Measurements from ENCODE around the gene MAN1A1. TPM values are rescaled to one million over a fixed set of nuclear protein-coding genes. Genes with fewer than 3 reads are reported as not detected.

Gene MAN1A1
- total RNA-seq, 1 donor from 2014 or later, result 43.6 TPM

DNA sequence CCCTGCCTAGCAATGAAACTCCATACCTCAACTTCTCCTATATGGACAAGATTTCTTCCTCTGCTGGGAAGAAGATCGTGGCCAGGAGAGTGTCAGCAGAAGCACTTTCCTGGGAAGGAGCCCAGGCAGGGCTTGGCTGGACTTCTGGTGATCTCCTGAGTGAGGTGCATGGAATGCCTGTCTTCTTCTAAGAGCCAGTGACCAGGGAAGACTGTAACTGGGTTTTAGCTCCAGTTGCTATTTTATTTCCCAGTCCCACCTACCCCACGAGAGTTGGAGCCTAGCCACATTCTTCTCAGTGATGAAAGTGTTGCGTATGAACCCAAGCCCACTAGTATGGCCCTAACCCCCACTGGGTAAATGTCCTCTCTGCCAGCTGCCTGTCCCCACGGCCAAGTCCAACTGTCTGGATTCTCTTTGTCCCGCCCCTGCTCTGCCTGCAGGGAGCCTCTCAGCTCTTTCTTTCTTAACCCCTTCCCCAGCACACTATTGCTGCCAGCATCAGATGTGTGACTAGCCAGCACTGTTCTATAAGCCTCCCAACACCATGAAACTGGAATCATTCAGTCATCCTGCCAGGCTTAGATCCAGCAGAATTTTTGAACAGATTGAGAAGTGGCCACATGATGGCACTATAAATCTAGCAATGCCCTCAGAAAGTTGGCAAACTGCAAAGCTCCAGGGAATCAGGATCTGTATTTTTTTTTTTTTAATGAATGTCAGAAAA, 201.3 kb downstream of the MAN1A1 start:
- peak; percentile 65 to 73 for DNase-seq (ENCODE audit: low read depth in 2 of 2)

- DNase-seq (ENCODE audit: low read depth in 2 of 2), result peak in 1 of 2 donors; percentile 85
Measured at GRCh38 chr6:119147101-119148053, 202.2 kb downstream of the MAN1A1 start.

DNA sequence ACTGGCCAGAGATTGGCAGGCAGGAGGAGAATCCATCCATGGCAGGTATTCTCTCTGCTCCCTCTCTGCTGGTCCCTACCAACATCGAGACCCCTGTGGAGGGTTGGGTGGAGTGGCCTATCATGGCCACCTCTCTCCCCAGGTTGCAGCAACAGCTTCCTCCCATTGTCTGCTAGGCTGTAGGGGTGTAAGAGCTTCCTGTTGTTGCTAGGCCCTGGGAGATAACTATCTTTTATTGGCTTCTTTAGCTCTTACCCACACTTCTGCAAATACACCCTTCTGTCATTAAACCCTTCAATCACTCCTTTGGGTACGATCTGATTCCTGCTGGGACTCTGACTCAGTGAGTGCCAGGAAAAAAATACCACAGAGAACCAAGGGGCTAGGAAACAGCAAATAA, 204.4 kb downstream of the MAN1A1 start:
- peak in 1 of 2 donors; percentile 59 for DNase-seq (ENCODE audit: low read depth in 2 of 2)

GRCh38 chr6:119142637-119143036, 206.9 kb downstream of the MAN1A1 start:
- DNase-seq (ENCODE audit: low read depth in 2 of 2), result no peak

DNA sequence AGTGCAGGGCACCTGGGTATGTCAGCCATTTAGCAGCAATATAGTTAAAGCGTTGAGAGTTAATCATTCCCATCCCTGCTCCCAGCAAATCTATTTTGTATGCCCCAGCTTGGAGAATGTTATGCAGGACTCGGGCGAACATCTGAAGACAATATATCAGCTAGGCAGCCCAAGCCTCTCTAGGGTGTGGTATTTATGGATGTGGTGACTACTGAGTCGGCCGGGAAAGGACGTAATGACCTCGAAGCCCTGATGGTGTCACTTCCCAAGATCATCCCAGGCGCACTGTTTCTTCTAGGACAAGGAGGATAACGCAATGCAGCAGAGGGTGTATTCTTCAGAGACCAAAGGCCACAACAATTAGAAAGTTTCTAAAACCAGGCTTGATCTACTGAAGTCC, 207.5 kb downstream of the MAN1A1 start:
- no peak for DNase-seq (ENCODE audit: low read depth in 2 of 2)

GRCh38 chr6:119140196-119141140, 209.1 kb downstream of the MAN1A1 start:
- no peak for DNase-seq (ENCODE audit: low read depth in 2 of 2)

DNA sequence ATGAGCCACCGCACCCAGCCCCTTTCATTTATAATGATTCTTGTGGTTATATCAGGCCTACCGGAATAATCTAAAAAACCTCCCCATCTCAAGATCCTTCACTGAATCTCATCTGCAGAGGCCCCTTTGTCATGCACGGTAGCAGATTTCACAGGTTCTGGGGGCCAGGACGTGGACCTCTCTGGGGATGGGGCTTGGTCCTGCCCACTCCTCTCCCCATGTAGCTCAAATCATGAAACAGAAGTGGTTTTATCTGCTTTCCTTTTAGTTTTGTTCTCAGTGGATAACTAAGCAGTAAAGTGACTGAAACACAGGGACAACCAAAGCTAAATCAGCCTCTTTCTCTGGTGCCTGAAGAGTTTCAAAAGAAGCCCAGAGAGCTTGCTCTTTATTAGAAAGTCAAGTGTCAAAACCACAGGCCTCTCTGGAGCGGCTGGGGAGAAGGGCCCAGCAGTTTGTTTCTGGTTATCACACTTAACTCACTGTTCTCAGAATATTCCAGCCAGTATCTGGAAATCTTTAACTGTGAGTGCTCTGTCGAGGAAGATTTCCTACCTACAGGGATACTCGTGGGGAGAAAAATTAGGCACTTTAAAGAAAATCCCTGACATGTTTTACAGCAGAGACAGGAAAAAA, 210.5 kb downstream of the MAN1A1 start:
- DNase-seq (ENCODE audit: low read depth in 2 of 2), result no peak

DNA sequence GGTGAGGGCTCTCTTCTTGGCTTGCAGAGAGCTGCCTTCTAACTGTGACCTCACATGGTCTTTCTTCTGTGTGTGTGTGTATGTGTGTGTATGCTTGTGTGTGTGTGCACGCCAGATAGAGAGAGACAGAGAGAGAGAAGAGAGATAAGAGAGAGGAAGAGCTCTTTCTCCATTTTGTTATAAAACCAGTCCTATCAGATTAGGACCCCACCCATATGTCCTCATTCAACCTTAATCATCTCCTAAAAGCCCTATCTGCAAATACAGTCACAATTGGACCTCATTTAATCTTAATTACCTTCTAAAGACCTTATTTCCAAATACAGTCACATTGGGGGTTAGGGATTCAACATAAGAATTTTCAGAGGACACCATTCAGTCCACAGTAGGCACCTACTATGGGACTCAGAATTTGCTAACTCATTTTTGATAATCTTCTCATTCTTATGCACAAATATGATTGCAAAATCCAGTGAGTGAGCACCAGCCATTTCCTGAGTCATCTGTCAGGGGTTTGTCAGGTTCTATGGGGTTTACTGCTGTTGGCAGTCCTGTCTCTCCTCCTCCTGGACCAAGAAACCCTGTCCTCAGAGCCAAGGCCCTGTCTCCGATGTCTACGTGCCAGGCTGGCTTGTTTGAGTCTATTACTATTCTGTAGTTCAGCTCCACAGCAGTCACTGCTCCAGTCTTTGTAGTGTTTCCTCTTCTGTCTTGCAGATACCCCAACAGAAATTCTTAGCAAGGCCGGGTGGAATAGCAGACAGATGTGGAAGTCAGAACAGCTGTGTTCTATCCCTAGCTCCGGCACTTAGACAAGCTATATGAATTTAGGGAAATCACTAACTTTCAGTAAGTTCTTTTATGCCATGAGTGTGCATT, 212.1 kb downstream of the MAN1A1 start:
- DNase-seq (ENCODE audit: low read depth in 2 of 2), result no peak

GRCh38 chr6:119134752-119135151, 214.8 kb downstream of the MAN1A1 start:
- no peak for DNase-seq (ENCODE audit: low read depth in 2 of 2)

GRCh38 chr6:119133400-119133799, 216.2 kb downstream of the MAN1A1 start:
- DNase-seq (ENCODE audit: low read depth in 2 of 2), result no peak

DNA sequence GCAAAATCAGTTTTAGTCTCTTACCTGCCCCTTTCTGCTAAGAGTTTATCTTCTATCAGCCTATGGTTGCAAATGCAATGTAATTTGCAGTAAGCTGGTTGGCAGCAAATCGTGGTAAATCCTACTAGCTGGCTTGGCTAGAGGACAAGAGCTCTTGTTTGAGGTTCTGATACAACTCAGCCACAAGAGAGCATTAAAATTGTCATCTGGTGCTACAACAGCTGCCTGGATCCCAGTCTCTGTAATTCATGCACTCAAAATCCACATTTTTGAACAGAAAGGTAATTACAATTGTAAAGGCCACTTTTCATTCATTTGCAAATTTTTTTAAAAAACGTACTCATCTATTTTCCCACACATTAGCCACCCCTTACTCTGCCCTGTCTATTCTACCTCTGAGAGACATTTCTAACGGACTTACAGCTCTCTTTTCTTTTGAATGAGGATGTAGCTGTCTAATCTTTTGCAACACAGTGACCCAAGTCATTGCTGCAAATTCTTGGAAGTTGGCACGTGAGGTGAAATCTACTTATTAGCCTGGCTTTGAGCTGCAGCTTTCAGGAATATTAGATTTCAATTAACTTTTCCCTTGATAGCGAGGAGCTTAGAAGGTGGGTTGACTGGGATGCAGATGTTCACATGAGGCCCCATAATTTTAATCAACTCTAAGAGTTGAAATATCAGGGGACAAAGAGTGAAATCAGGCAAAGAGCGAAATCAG, 217.1 kb downstream of the MAN1A1 start:
- DNase-seq (ENCODE audit: low read depth in 2 of 2), result no peak

DNA sequence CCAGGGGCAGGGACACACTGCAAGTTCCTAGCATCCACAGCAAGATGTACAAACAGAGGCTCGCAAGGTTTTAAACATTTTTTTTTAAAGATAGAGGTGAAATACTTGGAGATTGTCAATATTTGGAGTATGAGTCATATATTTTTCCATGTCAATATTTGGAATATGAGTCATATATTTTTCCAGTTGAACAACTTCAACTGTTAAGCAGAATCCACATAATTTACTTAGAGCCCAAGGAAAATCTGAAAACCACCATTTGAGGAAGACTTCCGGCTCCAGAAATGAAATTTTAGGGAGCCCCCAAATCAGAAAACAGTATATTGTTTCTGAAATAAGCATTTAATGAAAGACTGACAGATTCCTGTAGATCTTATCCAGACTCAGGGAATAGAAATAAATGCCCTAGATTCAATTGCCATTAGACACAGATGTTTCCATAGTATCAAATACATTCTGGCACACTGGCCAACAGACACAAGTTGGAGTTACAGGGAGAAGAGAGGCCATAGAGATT, 219.5 kb downstream of the MAN1A1 start:
- peak; percentile 54 to 80 for DNase-seq (ENCODE audit: low read depth in 2 of 2)

- peak; percentile 68 to 80 for DNase-seq (ENCODE audit: low read depth in 2 of 2)
Measured at GRCh38 chr6:119129148-119129967, 220.2 kb downstream of the MAN1A1 start.

DNA sequence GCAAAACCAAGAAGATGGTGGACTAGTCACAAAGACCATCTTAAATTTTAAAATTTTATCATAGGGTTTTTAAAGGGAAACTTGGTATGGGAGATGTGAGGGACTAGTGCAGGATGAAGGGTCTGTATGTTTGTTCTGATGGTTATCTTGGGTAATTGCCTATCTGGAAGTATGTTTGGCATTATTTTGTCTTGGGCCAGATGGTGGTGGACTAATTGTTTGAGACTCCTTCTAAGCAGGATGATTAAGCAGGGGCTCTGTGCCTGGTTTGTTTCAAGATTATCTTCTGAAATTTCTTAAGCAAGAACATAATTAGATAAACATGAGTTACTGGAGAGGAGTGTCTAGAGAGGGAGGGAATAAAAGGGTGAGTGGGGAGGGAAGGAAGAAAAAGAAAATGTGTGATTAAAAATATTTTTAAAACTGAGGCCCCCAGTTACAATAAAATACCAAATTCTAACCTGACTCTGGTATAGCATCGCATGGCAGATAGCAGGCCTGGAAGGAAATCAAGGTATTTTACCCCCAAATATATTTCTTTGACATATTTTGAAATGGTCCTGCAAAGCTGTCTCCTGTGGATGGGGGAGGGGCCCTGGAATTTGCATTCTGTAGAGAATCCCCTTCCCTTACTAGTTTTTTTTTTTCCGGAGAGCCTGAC, 221.2 kb downstream of the MAN1A1 start:
- DNase-seq (ENCODE audit: low read depth in 2 of 2), result no peak

DNA sequence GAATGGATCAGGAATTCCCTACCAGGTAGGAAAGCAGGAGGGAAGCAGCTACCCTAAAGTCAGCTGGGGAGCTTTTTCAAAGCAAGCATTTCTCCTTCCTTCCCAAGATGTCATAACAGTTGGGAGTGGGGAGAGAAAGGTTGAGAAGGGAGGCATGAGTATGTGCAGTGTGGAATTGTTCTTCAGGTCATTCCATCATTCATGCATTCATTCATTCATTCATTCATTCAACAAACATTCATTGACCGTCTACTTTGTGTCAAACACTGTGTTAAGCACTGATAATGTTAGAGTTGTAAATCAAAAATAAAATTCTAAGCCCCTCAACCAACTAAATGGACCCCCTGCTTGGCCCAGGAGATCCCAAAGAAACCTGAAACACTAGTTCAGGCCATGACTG, 221.9 kb downstream of the MAN1A1 start:
- DNase-seq (ENCODE audit: low read depth in 2 of 2), result no peak
